HCT116 (cell line): ENCODE results near the gene DLST. TPM values are rescaled to one million over a fixed set of nuclear protein-coding genes. Genes with fewer than 3 reads are reported as not detected.

Source experiments
- ATAC-seq: fragments of 200-7000 bp; cut with Tn5 transposase; 2 replicates; pipeline ENCODE4 v1.9.1; 2020; ENCODE audit warnings: mild to moderate bottlenecking, moderate library complexity
- BruUV-seq: library from RNA; stranded (reverse); fragments of 400-500 nt; replicated peaks from 2 replicates; lab custom pipeline; 2021; lab: Mats Ljungman, UMichigan
- CTCF ChIA-PET: fragments of 300-600 bp; sonication (Branson Sonifier 250); formaldehyde crosslinking; loops from one replicate; lab custom pipeline; 2021; ENCODE audit warnings: antibody characterized with exemption; lab: Charles Lee
- POLR2A ChIA-PET: fragments of 300-600, 350-600 bp; sonication (Branson Sonifier 250); formaldehyde crosslinking; loops from one replicate; lab custom pipeline; 2021; ENCODE audit warnings: antibody characterized with exemption; lab: Charles Lee
- RAD21 ChIA-PET, 2 experiments: fragments of 300-600 bp; sonication (Branson Sonifier 250); formaldehyde crosslinking; loops; one replicate each; lab custom pipeline; 2023; ENCODE audit warnings: low total read pairs in 2 of 2; ENCODE audit not compliant: uncharacterized antibody in 2 of 2, unreplicated experiment in 2 of 2, low non-redundant PET in 1 of 2; lab: Charles Lee
- DNase-seq: peaks from one replicate; pipeline ENCODE4 v3.0.0-alpha.2; 2010; ENCODE audit warnings: low read depth, low spot score
- H2AFZ ChIP-seq: fragments of 200-600 bp; shearing (Covaris generic), sonication (generic); 2 replicates; pipeline ENCODE4 v1.6.1; 2017; ENCODE audit warnings: low read depth, mixed run types, mixed read lengths, antibody characterized with exemption, low read length; ENCODE audit not compliant: poor library complexity, severe bottlenecking
- H3K27ac ChIP-seq: 2 replicates; pipeline ENCODE4 v1.5.1; 2012; ENCODE audit warnings: low read depth, low read length
- H3K27me3 ChIP-seq: fragments of 200-600 bp; sonication (generic); 2 replicates; pipeline ENCODE4 v1.6.1; 2016; ENCODE audit warnings: mixed run types, low read length, mixed read lengths; ENCODE audit not compliant: insufficient read depth
- H3K36me3 ChIP-seq, 2 experiments: fragments of 200-500 bp in 1 of 2; fragments of 200-600 bp in 1 of 2; sonication (Bioruptor generic) in 1 of 2; sonication (generic) in 1 of 2; 2 replicates each; pipeline versions ENCODE4 v1.5.1 to v1.6.1; 2014 to 2016; ENCODE audit warnings: low read length in 2 of 2, inconsistent platforms in 1 of 2, mixed read lengths in 1 of 2, mixed run types in 1 of 2; ENCODE audit not compliant: insufficient read depth in 2 of 2, control insufficient read depth in 1 of 2
- H3K4me1 ChIP-seq, 2 experiments: fragments of 200-600 bp in 1 of 2; sonication (generic) in 1 of 2; 2 replicates each; pipeline versions ENCODE4 v1.5.1 to v1.6.1; 2012 to 2017; ENCODE audit warnings: low read length in 2 of 2, inconsistent platforms in 1 of 2, mild to moderate bottlenecking in 1 of 2, mixed read lengths in 1 of 2, mixed run types in 1 of 2, moderate library complexity in 1 of 2; ENCODE audit not compliant: insufficient read depth in 2 of 2, control insufficient read depth in 1 of 2
- H3K4me2 ChIP-seq: fragments of 200-600 bp; sonication (generic); 2 replicates; pipeline ENCODE4 v1.6.1; 2017; ENCODE audit warnings: mixed run types, low read length, mixed read lengths
- H3K4me3 ChIP-seq, 2 experiments: fragments of 200-600 bp in 1 of 2; sonication (generic) in 1 of 2; replicated peaks in 1 of 2; 2 replicates each; pipeline ENCODE4 v1.5.1; 2011 to 2016; ENCODE audit warnings: low read length in 2 of 2, control low read depth in 1 of 2, low read depth in 1 of 2, mild to moderate bottlenecking in 1 of 2, mixed read lengths in 1 of 2, mixed run types in 1 of 2
- H3K79me2 ChIP-seq: fragments of 200-600 bp; sonication (generic); 2 replicates; pipeline ENCODE4 v1.6.1; 2017; ENCODE audit warnings: mild to moderate bottlenecking, mixed run types, low read length, moderate library complexity, mixed read lengths; ENCODE audit not compliant: insufficient read depth
- H3K9ac ChIP-seq: fragments of 200-600 bp; sonication (generic); 2 replicates; pipeline ENCODE4 v1.6.1; 2016; ENCODE audit warnings: low read length, mixed read lengths
- H3K9me2 ChIP-seq: fragments of 200-600 bp; sonication (generic), shearing (Covaris generic); 2 replicates; pipeline ENCODE4 v1.6.1; 2017; ENCODE audit warnings: mixed run types, mild to moderate bottlenecking, moderate library complexity; ENCODE audit not compliant: insufficient read depth
- H3K9me3 ChIP-seq, 2 experiments: fragments of 200-500 bp in 1 of 2; fragments of 200-600 bp in 1 of 2; sonication (Bioruptor generic) in 1 of 2; sonication (generic) in 1 of 2; 2 replicates each; pipeline ENCODE4 v1.6.1; 2014 to 2017; ENCODE audit warnings: low read length in 2 of 2, mixed read lengths in 2 of 2, inconsistent platforms in 1 of 2, low read depth in 1 of 2, mild to moderate bottlenecking in 1 of 2, mixed run types in 1 of 2, moderate library complexity in 1 of 2; ENCODE audit not compliant: control insufficient read depth in 1 of 2, insufficient read depth in 1 of 2
- H4K20me1 ChIP-seq: fragments of 200-600 bp; sonication (generic), shearing (Covaris generic); 2 replicates; pipeline ENCODE4 v1.6.1; 2017; ENCODE audit warnings: mixed run types, mild to moderate bottlenecking, moderate library complexity; ENCODE audit not compliant: insufficient read depth
- CBX3 ChIP-seq: IDR thresholded peaks from 2 replicates; pipeline ENCODE4 v1.6.1; 2012; ENCODE audit warnings: low read depth
- CTCF ChIP-seq, 3 experiments: fragments of 200-600 bp in 1 of 3; sonication (generic) in 1 of 3; IDR thresholded peaks in 2 of 3; conservative IDR thresholded peaks in 1 of 3; 2 replicates each; pipeline ENCODE4 v1.5.1; 2012 to 2017; ENCODE audit warnings: low read depth in 2 of 3, low read length in 2 of 3, antibody characterized with exemption in 1 of 3, borderline replicate concordance in 1 of 3, control low read depth in 1 of 3, mild to moderate bottlenecking in 1 of 3, mixed read lengths in 1 of 3, mixed run types in 1 of 3, moderate library complexity in 1 of 3; ENCODE audit not compliant: insufficient read depth in 1 of 3
- EZH2 ChIP-seq: fragments of 200-600 bp; sonication (generic); IDR thresholded peaks from 2 replicates; pipeline ENCODE4 v1.6.1; 2017; ENCODE audit warnings: antibody characterized with exemption, mixed run types
- POLR2A ChIP-seq: IDR thresholded peaks from 2 replicates; pipeline ENCODE4 v1.7.0; 2011; ENCODE audit warnings: borderline replicate concordance; ENCODE audit not compliant: insufficient read depth, insufficient read length; ENCODE audit errors: extremely low read depth
- RAD21 ChIP-seq: IDR thresholded peaks from 2 replicates; pipeline ENCODE4 v1.6.1; 2012; ENCODE audit warnings: low read depth, mild to moderate bottlenecking
- REST ChIP-seq: IDR thresholded peaks from 2 replicates; pipeline ENCODE4 v1.6.1; 2012; ENCODE audit warnings: low read depth
- SIN3A ChIP-seq: IDR thresholded peaks from 2 replicates; pipeline ENCODE4 v1.6.1; 2012; ENCODE audit warnings: low read depth
- TCF7L2 ChIP-seq: IDR thresholded peaks from 2 replicates; pipeline ENCODE4 v1.7.0; 2011; ENCODE audit warnings: borderline replicate concordance, inconsistent platforms; ENCODE audit not compliant: insufficient read depth, insufficient read length; ENCODE audit errors: extremely low read depth
- YY1 ChIP-seq: IDR thresholded peaks from 2 replicates; pipeline ENCODE4 v1.6.1; 2011; ENCODE audit warnings: low read length, low read depth, moderate library complexity, mild to moderate bottlenecking; ENCODE audit not compliant: insufficient replicate concordance; ENCODE audit errors: extremely low read depth
- ZFX ChIP-seq: fragments of 450-650 bp; IDR thresholded peaks from 2 replicates; pipeline ENCODE4 v1.6.1; 2017
- ZNF274 ChIP-seq: fragments of 200-500 bp; sonication (Bioruptor generic); IDR thresholded peaks from 2 replicates; pipeline ENCODE4 v1.6.1; 2014; ENCODE audit warnings: mild to moderate bottlenecking, low read depth, low read length, inconsistent platforms
- intact Hi-C: fragments of 100-400 bp; cut with micrococcal nuclease; formaldehyde crosslinking; loops from 2 replicates; pipeline ENCODE4 v1.10.0; 2022
- total RNA-seq: library from RNA; stranded (reverse); gene quantifications from one replicate; pipeline ENCODE4 v1.2.1, GENCODE V29; 2021; ENCODE audit not compliant: unreplicated experiment
- TF ChIP-seq, protein P1 (sequence below): IDR thresholded peaks from 2 replicates; pipeline ENCODE4 v1.6.1; 2012

Gene DLST
- total RNA-seq, 1 experiment from 2014 or later: 101 TPM

- TF ChIP-seq REST: no peak
- TF ChIP-seq, protein P1, sequence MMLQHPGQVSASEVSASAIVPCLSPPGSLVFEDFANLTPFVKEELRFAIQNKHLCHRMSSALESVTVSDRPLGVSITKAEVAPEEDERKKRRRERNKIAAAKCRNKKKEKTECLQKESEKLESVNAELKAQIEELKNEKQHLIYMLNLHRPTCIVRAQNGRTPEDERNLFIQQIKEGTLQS: no peak
Observed at GRCh38 chr14:74918380-74918779, 36.7 kb downstream of the DLST start (continued).

- no peak overlapping the region for H3K4me2 ChIP-seq
- H3K79me2 ChIP-seq: no peaks in the 10 kb centered on the region
- H3K27me3 ChIP-seq: no peaks in the 10 kb centered on the region
- H4K20me1 ChIP-seq: no peaks in the 10 kb centered on the region
- no peak overlapping the region for H3K4me3 ChIP-seq
- POLR2A ChIA-PET: no interaction called here
- no peak overlapping the region for H3K9ac ChIP-seq
- H3K9me2 ChIP-seq: no peaks in the 10 kb centered on the region
- no peak overlapping the region for H2AFZ ChIP-seq
- CTCF ChIA-PET: no interaction called here
- intact Hi-C loops: no loop called here
- TF ChIP-seq REST: no peak
- TF ChIP-seq EZH2: no peak
- TF ChIP-seq SIN3A: no peak
- TF ChIP-seq CBX3: no peak
- no peak for TF ChIP-seq YY1
- TF ChIP-seq RAD21: no peak
- TF ChIP-seq TCF7L2: no peak
- no peak for TF ChIP-seq ZFX
- no peak for TF ChIP-seq POLR2A
- no peak for TF ChIP-seq ZNF274
- TF ChIP-seq CTCF (IDR thresholded peaks at IDR 0.05 in 2 of 3, conservative IDR thresholded peaks at IDR 0.05 in 1 of 3; ENCODE audit: borderline replicate concordance in 1 of 3, insufficient read depth in 1 of 3, low read depth in 2 of 3, low read length in 2 of 3): no peak
- TF ChIP-seq, protein P1: no peak
- TF ChIP-seq, all 23 proteins: peak for 0
- Histone ChIP-seq H3K9me3 (no peaks in the 10 kb centered on the region), H3K36me3 (no peaks in the 10 kb centered on the region), H3K4me1 (peaks cover 0 to 12% of the 10 kb centered on the region in 2 experiments; a peak in 2 of 4 replicates), H3K27ac (no peak overlapping the region)
- RAD21 ChIA-PET: no interaction called here
- no peak for ATAC-seq
- DNase-seq: no peak
- BruUV-seq: no TSS peak
Observed at GRCh38 chr14:74919421-74920165, 37.9 kb downstream of the DLST start.
